ENCODE results near the gene NECAB2.

The NECAB2 gene

DNA sequence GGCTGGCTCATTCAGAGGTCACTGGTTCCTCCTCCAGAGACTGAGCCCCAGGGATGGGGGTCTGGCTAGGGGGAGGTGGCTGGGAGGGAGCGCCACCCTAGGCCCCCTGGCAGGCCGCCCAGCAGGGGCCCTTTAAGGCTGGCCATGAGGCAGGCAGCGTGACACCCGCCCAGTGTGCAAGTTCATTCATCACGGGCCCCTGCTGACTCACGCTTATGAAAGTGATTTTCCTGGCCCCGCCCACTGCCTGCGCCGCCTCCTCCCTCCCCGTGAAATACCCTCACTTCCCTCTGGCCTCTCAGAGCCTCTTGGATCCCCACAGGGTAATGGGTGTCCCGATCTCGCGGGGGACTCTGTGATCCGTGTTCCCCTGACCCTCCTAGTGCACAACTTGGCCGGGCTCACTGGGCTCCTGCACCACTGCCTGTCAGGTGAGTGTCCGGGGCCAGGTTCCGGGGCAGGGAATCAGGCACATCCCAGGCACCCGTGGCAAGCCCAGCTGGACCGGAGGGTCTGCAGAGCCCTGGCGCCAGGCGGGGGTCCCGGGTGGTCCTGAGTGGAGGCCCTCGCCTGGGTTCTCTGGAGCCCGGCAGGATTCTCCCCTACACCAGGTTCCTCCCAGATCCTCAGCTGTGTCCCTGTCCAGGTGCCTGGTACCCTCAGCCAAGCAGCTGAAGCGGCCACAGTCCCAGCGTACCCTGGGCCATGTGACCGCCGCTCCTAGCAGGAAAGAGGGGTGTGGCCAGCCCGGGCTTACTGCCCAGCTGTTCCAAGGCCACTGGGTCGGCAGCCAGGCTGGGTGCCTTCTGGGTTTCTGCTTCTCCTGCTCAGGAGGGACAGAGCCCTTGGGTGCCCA is 14.9 kb upstream of the NECAB2 start, which contains the start of gene OSGIN1:
OSGIN1 (plus strand) TSS at position 301 of the 856 bp plus-strand sequence. CDS start 4,432 bp downstream, outside the sequence.
- DNase-seq, result peak; percentile 22

DNA sequence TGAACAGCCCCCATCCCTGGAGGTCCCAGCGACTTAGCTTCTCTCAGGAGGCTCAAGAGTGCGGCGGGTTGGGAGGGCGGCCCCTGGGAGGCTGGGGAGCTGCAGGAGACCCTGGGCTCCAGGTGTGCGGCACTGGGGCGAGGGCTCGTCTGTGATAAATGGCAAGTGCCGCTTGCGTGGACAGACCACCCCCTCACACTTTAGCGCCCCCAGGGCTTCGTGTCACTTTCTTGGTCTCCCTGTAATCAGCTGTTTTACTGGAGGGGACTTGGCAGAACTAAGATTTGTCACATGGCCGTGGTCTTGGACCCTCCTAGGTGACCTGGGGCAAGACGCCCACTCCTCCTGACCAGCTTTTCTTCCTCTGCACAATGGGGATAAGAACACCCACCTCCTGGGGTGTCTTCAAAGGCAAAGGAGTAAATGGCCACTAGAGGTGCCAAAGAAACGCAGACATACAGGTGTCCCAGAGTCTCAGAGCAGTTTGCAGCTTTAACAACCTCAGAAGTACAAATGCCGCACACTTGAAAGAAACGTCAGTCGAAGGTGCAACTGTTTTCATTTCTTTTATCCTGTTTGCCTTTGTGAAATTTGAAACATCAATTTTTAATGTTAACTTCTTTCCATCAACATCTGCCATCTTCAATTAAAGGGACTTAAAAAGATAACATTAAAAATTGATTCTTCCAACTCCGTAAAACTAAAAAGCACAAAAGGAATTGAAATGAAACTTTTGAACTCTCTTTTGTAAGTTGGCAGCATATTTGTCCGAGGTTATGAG is 14.1 kb upstream of the NECAB2 start:
- no peak for DNase-seq

DNA sequence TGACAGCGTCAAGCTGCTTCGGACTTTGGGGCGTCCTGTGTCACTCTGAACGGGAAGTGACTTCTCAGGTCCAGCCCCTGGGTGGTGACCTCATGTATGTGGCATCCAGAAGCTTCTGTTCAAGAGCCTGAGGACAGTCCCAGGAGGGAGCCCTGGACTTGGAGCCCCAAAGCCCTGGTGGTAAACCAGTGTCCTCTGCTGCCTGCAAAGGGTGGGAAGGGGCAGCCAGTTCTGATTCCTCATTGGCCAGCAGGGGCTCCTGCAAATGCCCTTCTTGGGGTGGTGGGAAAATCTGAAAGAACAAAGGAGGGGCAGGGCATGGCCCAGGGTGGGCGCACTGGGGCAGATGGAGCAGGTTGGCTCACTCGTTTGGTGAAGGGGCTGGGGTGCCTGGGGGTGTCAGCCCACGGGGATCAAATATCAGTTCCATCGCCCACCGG is 13.4 kb upstream of the NECAB2 start:
- DNase-seq, result no peak

DNA sequence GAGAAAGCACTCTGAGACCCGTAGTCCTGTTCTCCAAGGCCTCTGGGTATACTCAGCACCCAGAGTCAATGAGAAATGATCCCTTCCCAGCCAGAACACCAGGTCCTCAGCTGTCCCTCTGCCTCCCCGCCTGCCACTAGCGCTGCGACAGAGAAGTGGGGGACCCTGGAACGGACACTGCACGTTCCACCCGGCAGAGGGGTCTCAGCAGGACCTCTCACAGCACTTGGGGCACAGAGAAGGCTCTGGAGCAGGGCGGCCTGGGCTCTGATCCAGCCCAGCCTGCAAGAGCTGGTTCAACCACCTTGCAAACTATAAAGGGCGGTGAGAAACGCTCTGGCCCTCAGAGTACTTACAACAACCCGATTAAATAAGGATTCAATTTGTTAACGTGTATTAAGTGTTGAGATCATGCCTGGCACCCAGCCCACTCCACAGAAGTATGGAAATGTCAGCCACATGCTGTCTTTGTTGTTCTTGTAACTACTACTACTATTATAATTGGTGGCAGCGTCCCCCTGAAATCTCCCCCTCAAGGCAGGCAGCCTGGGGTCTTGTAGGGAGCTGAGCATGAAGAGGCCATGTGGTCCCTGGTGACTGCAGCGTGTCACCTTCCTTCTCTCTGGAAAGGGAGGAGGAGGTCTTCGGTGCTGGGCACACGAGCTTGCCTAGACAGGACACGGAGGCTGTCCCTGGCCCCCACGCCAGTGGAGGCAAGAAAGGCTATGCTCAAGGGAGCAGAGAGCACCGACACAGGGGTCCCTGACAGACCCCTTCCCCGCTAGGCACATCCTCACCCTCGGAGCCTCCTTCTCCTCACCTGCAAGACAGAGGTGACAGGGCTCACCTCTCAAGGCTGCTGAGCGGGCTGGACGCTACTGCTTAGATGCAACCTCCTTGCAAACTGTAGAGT is 12.6 kb upstream of the NECAB2 start:
- DNase-seq, result no peak

DNA sequence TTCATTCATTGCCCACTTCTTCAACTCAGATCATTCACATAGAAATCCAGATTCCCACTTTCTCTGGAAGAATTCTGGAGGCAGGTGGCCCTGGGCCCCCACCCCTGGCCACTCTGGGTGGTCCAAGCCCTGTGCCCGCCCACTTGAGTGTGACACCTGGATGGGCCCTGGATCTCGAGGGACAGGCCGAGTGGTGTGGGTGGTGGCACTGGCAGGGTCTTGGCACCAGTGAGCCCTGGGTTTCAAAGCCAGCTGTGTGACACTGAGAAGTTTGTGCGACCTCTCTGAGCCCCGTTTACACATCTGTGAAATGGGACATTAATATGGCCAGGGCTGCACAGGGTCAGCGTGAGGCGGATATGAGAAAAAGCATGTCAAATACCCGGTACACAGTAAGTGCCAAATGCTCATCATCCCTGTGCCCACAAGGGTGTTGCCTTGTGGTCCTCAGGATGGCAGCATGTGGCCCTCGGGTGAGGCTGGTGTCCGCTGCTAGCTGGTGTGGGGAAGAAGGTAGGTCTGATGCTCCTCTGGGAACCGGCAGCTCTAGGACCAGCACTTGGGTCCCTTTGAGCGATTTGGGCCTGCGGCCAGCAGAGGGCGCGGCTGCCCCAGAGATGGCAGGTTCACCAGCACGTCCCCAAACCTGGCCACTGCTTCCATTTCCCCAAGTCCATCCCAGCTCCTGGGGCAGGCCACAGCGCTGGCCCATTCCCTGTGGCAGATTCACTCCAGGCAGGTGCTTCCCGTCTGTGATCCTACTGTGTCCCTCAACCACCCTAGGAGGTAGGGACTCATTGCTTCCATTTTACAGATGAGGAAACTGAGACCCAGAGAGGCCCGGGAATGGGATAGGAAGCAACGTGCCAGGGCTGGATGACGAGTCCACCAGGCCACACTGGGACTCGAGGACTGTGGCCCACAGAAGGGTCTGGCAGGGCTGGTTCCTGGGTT is 11.4 kb upstream of the NECAB2 start:
- peak; percentile 45 for DNase-seq

DNA sequence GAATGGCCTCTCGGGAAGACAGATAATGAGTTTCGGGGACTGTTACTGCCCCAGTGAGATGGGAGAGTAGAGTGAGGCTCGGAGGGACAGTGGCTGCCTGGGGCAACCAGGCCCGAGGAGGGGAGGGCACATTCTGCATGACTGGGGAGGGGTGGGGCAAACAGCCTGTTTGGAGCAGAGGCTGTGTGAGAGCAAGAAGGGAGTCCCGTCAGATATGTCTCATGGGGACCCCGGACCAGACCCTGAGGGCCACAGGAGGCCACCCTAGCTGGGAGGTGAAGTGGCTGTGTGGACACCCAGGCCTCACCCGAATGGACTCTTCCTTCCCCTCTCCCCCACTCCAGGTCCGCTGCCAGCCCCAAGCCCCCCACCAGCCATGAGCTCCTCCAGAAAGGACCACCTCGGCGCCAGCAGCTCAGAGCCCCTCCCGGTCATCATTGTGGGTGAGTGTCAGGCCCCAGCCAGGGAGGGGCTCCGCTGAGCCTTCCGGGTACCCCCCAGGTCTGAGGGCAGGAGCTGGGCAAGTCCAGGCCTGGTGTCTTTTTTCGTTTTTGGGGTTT is 10.7 kb upstream of the NECAB2 start:
- DNase-seq, result no peak

DNA sequence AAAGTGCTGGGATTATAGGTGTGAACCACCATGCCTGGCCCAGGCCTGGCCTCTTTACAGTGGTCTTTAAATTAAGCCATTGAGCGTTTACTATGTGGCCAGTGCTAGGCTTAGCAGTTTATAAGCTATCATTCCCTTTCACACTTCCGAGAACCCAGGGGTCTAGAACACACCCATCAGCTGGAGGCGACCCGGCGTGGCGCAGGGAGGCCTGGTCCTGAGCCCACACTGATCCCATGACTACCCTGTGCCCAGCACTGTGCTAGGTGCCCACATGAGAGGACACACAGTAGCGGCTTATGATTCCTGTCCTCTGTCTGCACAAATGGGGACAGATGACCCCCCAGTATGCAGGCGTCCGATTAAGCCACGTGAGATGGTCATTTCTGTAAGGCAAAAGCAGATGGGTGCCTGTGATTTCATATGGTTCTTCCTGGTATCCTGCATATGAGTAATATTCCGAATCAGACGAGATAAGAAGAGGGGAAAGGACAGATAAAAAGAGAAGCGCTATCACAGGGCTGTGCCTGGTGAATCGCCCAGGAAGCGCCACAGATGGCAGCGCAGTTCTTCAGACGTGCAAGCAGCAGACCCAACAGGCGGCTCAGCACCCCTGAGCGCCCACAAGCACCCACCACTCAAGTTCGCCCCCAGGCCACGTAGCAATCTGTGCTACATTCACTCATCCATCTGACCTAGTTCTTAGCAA is 9.8 kb upstream of the NECAB2 start:
- no peak for DNase-seq

DNA sequence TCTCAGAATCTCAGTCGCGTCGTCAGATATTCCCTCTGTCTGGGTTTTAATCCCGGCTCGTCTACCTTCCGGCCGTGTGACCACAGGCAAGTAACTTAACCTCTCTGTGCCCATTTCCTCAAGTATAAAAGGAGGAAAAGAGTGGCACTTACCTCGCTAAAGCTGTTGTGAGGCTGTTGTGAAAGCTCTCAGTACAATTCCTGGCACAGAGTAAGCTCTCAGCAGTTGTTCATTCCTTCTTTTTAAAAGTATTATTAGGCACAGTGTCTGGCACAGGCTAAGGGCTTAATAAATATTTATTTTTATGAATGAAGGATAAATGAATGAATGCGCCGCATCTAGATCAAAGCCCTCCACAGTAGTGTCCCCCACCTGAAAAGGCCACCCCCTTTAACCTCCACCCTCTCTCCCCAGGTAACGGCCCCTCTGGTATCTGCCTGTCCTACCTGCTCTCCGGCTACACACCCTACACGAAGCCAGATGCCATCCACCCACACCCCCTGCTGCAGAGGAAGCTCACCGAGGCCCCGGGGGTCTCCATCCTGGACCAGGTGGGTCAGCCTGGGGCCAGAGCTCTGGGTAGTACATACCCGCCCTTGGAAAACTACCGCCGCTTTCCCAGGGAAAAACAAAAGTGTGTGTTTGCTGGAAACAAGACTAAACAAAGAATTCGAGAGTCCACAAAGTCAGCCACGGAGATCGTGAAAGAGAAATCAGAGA is 9.0 kb upstream of the NECAB2 start:
- DNase-seq, result no peak

DNA sequence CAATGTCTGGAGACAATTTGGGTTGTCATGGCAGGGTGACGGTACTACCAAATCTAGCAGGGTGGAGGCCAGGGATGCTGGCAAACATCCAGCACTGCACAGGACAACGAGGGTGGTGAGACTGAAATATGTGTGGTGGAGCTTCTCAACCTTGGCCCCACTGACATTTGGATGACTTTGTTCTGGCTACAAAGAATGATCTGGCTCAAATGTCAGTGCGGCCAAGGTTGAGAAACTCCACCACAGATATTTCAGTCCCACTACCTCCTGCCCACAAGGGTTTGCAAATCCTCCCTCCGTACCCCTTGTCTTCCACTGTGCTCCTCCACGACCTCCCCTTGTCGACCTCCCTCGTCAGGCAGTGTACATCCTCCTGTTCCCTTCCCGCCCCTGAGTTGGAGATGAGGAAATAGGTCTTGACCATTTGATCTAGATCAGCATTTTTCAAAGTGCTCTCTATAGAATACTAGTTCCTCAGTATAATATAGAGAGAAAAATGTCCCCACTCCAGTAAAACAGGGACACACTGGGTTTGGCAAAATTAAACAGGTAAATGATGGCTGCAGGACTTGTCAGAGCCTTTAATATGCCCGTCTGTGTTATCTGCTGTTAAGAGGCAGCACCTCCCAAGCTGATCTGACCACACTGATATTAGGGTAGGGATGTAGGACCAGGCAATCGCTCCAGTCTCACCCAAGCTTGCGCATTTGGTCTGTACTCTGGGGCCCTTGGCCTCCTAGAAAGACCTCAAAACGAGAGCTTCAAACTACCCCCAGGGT is 8.2 kb upstream of the NECAB2 start:
- no peak for DNase-seq

DNA sequence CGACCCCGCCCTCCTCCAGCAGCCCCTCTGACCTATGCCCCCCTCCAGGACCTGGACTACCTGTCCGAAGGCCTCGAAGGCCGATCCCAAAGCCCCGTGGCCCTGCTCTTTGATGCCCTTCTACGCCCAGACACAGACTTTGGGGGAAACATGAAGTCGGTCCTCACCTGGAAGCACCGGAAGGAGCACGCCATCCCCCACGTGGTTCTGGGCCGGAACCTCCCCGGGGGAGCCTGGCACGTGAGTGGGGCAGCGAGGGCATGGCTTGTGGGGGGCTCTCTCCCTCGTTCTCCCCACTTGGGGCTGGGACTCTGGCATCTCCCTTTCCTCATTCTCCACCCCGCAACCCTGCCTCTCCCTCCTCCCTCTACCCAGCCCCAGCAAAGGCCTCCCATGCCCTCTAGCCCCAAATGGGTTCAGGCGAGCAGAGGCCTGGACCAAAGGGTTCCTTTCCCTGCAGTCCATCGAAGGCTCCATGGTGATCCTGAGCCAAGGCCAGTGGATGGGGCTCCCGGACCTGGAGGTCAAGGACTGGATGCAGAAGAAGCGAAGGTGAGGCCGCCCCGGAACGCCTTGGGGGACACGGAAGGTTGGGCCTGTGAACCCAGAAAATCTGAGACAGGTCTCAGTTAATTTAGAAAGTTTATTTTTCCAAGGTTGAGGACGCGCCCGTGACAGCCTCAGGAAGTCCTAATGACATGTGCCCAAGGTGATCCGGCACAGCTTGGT is 7.4 kb upstream of the NECAB2 start:
- no peak for DNase-seq

DNA sequence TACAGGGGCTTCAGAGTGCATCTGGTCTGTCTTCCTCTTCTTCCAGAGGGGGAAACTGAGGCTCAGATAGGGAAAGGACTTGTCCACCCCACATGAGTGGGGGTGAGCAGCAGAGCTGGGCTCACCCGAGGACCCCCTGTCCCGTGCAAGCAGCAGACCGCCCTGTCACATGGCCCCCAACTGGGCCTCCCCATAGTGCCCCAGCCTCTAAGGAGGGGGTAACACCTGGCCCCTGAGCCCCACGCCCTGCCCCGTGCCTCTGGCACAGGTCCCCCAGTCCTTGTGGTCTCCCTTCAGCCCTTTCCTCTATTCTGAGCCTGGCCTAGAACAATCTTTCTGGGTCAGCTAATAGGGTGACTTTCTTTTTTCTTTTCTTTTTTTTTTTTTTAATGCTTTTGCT is 6.5 kb upstream of the NECAB2 start:
- no peak for DNase-seq

DNA sequence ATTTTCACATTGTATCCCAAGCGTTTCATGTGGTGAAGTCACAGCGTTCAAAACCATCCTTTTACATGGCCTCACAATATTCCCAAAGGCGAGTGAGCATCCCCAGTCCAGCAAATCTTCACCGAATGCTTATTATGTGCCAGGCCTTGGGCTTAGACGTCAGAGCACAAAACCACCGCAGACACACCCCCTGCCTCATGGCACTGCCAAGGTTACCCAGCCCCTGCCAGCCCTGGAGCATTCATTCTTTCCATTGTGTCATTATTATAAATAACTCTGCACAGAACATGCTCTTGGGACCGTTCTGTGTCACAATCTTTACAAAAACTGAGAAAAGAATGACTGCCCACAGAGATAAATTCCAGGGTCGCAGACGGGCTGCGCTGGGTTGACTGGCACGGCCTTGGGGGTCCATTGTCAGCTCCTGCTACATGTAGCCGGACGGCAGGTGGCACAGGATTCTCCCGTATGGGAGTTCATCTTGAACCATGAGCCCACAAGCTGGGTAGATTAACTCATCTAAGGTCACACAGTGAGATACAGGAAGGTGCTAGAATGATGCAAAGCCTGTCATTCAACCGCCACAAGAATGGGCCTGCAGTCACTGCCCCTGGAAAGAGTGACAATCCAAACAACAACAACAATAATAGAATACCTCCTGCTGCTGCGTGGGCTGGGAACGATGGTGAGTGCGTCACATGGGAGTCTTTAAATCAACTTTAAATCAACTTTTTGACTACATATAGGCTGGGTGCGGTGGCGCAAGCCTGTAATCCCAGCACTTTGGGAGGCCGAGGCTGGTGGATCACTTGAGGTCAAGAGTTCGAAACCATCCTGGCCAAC is 4.5 kb upstream of the NECAB2 start:
- no peak for DNase-seq

DNA sequence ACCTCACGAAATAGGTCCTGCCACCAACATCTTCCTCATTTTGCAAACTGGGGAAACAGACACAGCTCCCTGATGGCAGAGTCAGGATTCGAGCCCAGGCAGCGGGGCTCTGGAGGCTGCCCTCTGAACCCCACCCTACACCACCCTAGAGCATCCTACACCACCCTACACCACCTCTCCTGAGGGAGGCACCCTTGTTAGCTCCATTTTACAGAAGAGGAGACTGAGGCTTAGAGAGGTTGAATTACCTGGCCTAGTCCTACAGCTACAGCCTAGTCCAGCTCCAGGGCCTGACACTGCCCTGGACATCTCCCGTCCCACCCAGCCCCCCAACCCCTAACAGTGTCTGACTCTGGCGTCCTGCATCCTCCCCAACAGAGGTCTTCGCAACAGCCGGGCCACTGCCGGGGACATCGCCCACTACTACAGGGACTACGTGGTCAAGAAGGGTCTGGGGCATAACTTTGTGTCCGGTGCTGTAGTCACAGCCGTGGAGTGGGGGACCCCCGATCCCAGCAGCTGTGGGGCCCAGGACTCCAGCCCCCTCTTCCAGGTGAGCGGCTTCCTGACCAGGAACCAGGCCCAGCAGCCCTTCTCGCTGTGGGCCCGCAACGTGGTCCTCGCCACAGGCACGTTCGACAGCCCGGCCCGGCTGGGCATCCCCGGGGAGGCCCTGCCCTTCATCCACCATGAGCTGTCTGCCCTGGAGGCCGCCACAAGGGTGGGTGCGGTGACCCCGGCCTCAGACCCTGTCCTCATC is 3.2 kb upstream of the NECAB2 start:
- no peak for DNase-seq

DNA sequence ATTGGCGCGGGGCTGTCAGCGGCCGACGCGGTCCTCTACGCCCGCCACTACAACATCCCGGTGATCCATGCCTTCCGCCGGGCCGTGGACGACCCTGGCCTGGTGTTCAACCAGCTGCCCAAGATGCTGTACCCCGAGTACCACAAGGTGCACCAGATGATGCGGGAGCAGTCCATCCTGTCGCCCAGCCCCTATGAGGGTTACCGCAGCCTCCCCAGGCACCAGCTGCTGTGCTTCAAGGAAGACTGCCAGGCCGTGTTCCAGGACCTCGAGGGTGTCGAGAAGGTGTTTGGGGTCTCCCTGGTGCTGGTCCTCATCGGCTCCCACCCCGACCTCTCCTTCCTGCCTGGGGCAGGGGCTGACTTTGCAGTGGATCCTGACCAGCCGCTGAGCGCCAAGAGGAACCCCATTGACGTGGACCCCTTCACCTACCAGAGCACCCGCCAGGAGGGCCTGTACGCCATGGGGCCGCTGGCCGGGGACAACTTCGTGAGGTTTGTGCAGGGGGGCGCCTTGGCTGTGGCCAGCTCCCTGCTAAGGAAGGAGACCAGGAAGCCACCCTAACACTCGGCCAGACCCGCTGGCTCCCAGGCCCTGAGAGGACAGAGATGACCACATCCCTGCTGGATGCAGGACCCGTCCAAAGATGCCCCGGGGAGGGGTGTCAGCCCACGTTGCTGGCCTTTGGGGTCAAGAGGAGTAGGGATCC is 2.4 kb upstream of the NECAB2 start:
- no peak for DNase-seq

DNA sequence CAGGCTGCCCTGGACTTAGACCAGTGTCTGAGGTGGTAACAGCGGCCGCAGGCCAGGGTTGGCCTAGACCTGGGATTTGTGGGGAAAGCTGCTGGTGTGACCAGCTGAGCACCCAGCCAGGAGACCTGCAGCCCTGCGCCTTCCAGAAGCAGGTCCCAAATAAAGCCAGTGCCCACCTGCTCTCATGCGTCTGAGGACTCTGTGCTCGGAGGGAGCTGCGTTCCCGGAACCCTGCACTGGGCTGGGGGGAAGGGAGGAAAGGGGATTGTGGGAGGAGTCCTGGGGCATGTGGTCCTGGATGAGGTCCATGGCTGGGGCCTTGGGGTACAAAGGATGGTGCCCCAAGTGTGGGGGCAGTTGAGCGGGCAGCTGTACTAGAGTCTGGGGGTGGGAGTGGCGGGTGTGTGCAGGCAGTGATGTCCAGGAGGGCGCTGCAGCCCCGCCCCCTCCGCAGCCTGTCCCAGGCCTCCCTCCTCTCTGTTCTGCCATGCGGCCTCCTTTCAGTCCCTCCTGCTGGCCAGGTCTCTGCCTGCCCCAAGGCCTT is 1.8 kb upstream of the NECAB2 start:
- DNase-seq, result no peak

DNA sequence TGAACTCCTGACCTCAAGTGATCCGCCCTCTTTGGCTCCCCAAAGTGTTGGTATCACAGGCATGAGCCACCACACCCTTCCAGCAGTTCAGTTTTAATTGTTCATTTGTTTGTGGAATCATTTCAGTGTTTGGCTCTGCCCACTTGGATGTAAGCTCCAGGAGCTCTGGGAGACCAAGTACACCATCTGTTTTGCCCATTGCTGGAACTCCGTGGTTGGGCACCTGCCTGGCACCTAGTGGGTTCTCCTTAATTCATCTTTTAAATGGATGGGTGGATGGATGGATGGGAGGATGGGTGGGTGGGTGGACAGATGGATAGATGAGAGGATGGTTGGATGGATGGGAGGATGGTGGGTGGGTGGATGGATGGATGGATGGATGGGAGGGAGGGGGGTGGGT is 953 bp upstream of the NECAB2 start:
- DNase-seq, result no peak
